Hepatocyte (in vitro differentiated cells): ENCODE measurements around the gene DSE. TPM values are rescaled to one million over a fixed set of nuclear protein-coding genes. Genes with fewer than 3 reads are reported as not detected.

Experiments used
- DNase-seq: peaks from one replicate; pipeline ENCODE4 v3.0.0-alpha.2; 2016; ENCODE audit warnings: low spot score
- H2AFZ ChIP-seq: fragments of 200-600 bp; sonication (generic); 2 replicates; pipeline ENCODE4 v1.6.0; 2016; ENCODE audit warnings: antibody characterized with exemption, mild to moderate bottlenecking
- H3K27ac ChIP-seq: fragments of 200-600 bp; sonication (generic); 2 replicates; pipeline ENCODE4 v1.5.1; 2016; ENCODE audit warnings: mild to moderate bottlenecking
- H3K27me3 ChIP-seq: fragments of 200-600 bp; sonication (generic); 2 replicates; pipeline ENCODE4 v1.6.1; 2016
- H3K36me3 ChIP-seq: fragments of 200-600 bp; sonication (generic); replicated peaks from 2 replicates; pipeline ENCODE4 v1.5.1; 2016; ENCODE audit warnings: low read depth; ENCODE audit not compliant: insufficient read depth
- H3K4me1 ChIP-seq: fragments of 200-600 bp; sonication (generic); 2 replicates; pipeline ENCODE4 v1.5.1; 2016; ENCODE audit warnings: mild to moderate bottlenecking, moderate library complexity; ENCODE audit not compliant: insufficient read depth
- H3K4me2 ChIP-seq: fragments of 200-600 bp; sonication (generic); 2 replicates; pipeline ENCODE4 v1.6.0; 2016
- H3K4me3 ChIP-seq: fragments of 200-600 bp; sonication (generic); 2 replicates; pipeline ENCODE4 v1.5.1; 2016; ENCODE audit warnings: mild to moderate bottlenecking
- H3K79me2 ChIP-seq: fragments of 200-600 bp; sonication (generic); 2 replicates; pipeline ENCODE4 v1.6.0; 2017; ENCODE audit warnings: mild to moderate bottlenecking
- H3K9me2 ChIP-seq: fragments of 200-600 bp; sonication (generic); replicated peaks from 2 replicates; pipeline ENCODE4 v1.6.0; 2017; ENCODE audit warnings: mild to moderate bottlenecking; ENCODE audit not compliant: insufficient read depth
- H3K9me3 ChIP-seq: fragments of 200-600 bp; sonication (generic); 2 replicates; pipeline ENCODE4 v1.5.1; 2016; ENCODE audit warnings: low read depth, mild to moderate bottlenecking
- H4K20me1 ChIP-seq: fragments of 200-600 bp; sonication (generic); 2 replicates; pipeline ENCODE4 v1.6.0; 2016; ENCODE audit warnings: mild to moderate bottlenecking; ENCODE audit not compliant: insufficient read depth, poor library complexity, severe bottlenecking
- EZH2 ChIP-seq: fragments of 200-600 bp; sonication (generic); IDR thresholded peaks from 2 replicates; pipeline ENCODE4 v1.6.1; 2016; ENCODE audit warnings: antibody characterized with exemption, mild to moderate bottlenecking, borderline replicate concordance
- EZH2phosphoT487 ChIP-seq: fragments of 200-600 bp; sonication (generic); IDR thresholded peaks from one replicate; pipeline ENCODE4 v1.6.1; 2018; ENCODE audit warnings: antibody characterized with exemption, mild to moderate bottlenecking, low read depth, moderate library complexity; ENCODE audit not compliant: unreplicated experiment, severe bottlenecking
- WGBS: methylation state at CpG from one replicate; pipeline ENCODE4 v1.1.6; 2016; ENCODE audit warnings: low lambda C conversion rate; ENCODE audit errors: missing lambda C conversion rate; 5-methylcytosine and 5-hydroxymethylcytosine counted together
- polyA plus RNA-seq: library from polyadenylated mRNA; unstranded; fragments of >200 nt; fragmentation: Nextera tagmentation; extraction: Ambion mirVana; gene quantifications from 2 replicates; pipeline ENCODE4 v1.2.1, GENCODE V29; 2016
- total RNA-seq: library from RNA; depleted of rRNA; stranded (reverse); fragments of >200 nt; gene quantifications from 2 replicates; pipeline ENCODE4 v1.2.3, GENCODE V29; 2014
- TF ChIP-seq, protein P1 (sequence below): fragments of 200-600 bp; sonication (generic); IDR thresholded peaks from 2 replicates; pipeline ENCODE4 v1.5.1; 2016; ENCODE audit warnings: antibody characterized with exemption, mild to moderate bottlenecking; ENCODE audit not compliant: poor library complexity

DSE gene
- total and polyA plus RNA-seq, 2 experiments from 2014 or later, result 19.9 to 45.0 TPM

DNA sequence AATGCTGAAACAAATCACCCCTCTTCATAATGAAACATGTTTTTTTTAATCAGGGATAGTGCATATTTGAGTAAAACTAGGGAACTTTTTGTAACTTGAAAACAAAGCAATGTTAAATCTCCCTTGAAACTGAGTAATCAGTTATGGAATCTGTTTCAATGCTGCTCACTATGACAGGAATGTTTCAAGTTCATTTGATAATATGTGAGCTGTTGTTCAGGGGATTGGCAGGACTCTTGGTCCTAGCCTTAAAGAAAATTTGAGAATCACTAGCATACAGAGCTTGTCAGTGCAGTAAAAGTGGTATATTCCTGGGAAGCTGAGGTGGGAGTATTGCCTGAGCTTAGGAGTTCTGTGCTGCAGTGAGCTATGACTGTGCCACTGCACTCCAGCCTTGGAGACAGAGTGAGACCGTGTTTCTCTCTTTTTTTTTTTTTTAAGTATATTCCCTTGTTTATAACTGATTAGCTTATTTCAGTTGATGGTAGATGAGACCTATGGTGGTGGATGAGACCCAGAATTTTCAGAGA lies 68.8 kb downstream of the DSE start:
- no peaks in the 10 kb centered on the region for H3K9me3 ChIP-seq
- no peaks in the 10 kb centered on the region for H3K36me3 ChIP-seq
- H3K9me2 ChIP-seq, result no peaks in the 10 kb centered on the region
- no peak overlapping the region for H3K4me2 ChIP-seq
- no peaks in the 10 kb centered on the region for H3K27me3 ChIP-seq
- TF ChIP-seq EZH2 (no peak), EZH2phosphoT487 (no peak)
- TF ChIP-seq, protein P1, sequence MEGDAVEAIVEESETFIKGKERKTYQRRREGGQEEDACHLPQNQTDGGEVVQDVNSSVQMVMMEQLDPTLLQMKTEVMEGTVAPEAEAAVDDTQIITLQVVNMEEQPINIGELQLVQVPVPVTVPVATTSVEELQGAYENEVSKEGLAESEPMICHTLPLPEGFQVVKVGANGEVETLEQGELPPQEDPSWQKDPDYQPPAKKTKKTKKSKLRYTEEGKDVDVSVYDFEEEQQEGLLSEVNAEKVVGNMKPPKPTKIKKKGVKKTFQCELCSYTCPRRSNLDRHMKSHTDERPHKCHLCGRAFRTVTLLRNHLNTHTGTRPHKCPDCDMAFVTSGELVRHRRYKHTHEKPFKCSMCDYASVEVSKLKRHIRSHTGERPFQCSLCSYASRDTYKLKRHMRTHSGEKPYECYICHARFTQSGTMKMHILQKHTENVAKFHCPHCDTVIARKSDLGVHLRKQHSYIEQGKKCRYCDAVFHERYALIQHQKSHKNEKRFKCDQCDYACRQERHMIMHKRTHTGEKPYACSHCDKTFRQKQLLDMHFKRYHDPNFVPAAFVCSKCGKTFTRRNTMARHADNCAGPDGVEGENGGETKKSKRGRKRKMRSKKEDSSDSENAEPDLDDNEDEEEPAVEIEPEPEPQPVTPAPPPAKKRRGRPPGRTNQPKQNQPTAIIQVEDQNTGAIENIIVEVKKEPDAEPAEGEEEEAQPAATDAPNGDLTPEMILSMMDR, result no peak
- H2AFZ ChIP-seq, result no peak overlapping the region
- H3K4me3 ChIP-seq, result no peak overlapping the region
- no peaks in the 10 kb centered on the region for H4K20me1 ChIP-seq
- WGBS, result 71% methylated on average over 1 of the region's 1 CpG
- H3K79me2 ChIP-seq, result no peaks in the 10 kb centered on the region
- no peak for DNase-seq
- H3K4me1 ChIP-seq, result no peaks in the 10 kb centered on the region
- H3K27ac ChIP-seq, result no peak overlapping the region

DNA sequence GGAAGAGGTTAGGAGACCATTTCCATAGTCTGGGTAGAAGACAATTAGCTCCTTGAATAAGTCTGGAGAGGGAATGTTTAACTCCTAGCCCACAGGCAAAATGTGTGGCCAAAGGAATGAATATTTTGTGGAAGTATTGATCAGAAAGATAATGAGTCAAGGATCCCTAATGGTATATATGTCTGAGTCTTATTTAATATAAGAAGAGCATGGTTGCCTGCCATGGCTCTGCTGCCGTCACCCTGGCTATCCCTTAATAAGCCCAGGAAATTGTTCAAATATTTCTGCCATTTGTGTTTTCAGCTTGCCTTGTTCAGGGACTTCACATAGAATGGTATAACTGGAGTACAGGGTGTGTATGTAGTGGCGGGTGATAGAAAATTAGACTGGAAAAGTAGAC lies 72.4 kb downstream of the DSE start:
- H3K27me3 ChIP-seq, result no peaks in the 10 kb centered on the region
- no peak overlapping the region for H3K4me3 ChIP-seq
- no peaks in the 10 kb centered on the region for H4K20me1 ChIP-seq
- no peak overlapping the region for H3K4me2 ChIP-seq
- TF ChIP-seq, protein P1, result no peak
- TF ChIP-seq EZH2 (no peak), EZH2phosphoT487 (no peak)
- peaks cover 8% of the 10 kb centered on the region for H3K4me1 ChIP-seq
- H3K27ac ChIP-seq, result no peak overlapping the region
- DNase-seq, result no peak
- 87% methylated on average over 2 of the region's 2 CpGs for WGBS
- H3K79me2 ChIP-seq, result no peaks in the 10 kb centered on the region
- no peaks in the 10 kb centered on the region for H3K9me2 ChIP-seq
- no peaks in the 10 kb centered on the region for H3K36me3 ChIP-seq
- no peaks in the 10 kb centered on the region for H3K9me3 ChIP-seq
- no peak overlapping the region for H2AFZ ChIP-seq

DNA sequence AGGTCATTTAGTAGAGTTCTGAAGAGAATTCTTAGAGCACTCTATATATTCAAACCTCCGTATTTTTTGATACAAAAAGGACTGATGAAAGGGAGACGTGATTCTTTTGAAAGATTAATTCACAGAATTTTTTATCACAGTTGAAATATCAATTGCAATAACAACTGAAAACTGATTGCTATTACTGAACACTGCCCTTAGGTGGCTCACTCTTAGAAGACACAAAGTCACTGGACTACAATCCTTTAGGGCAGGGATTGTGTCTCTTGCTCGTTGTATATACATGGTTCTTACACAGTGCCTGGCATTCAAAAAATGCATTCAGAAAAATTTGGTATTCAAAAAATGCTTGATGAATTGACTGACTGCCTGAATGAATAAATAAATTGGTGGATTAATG lies 73.3 kb downstream of the DSE start:
- H3K9me2 ChIP-seq, result no peaks in the 10 kb centered on the region
- DNase-seq, result peak; percentile 37

More for the DNA sequence above, 73.3 kb downstream of the DSE start:
- TF ChIP-seq EZH2phosphoT487, result no peak
- TF ChIP-seq, protein P1, result peak; percentile 46
- Histone ChIP-seq H3K4me3 (no peak overlapping the region), H3K36me3 (no peaks in the 10 kb centered on the region), H3K9me3 (no peaks in the 10 kb centered on the region), H2AFZ (no peak overlapping the region), H3K4me2 (no peak overlapping the region), H4K20me1 (no peaks in the 10 kb centered on the region), H3K27me3 (no peaks in the 10 kb centered on the region), H3K79me2 (no peaks in the 10 kb centered on the region), H3K27ac (no peak overlapping the region), H3K4me1 (peaks cover 12% of the 10 kb centered on the region)
- 31% methylated on average over 3 of the region's 3 CpGs for WGBS
